ENCODE data around the gene DNASE1L2. TPM values are rescaled to one million over a fixed set of nuclear protein-coding genes. Genes with fewer than 3 reads are reported as not detected.
A peak's percentile ranks its signal among the peaks of the same experiment; 100 is the strongest.

The DNASE1L2 gene
- total RNA-seq, 2 donors from 2014 or later, result 0.35 to 1.3 TPM

- Mint-ChIP-seq H3K9me3 (no peaks in the 10 kb centered on the region), H3K27me3 (ENCODE audit: insufficient read depth) (peaks cover 2% of the 10 kb centered on the region), H3K27ac (no peak overlapping the region), H3K4me3 (no peak overlapping the region), H3K36me3 (ENCODE audit: low read depth) (peaks cover 6% of the 10 kb centered on the region), H3K4me1 (no peaks in the 10 kb centered on the region)
- Histone ChIP-seq H3K4me3 (ENCODE audit: low read length) (no peak overlapping the region), H3K9ac (ENCODE audit: extremely low read depth, low read length, poor library complexity, severe bottlenecking) (no peak overlapping the region), H3K36me3 (ENCODE audit: control insufficient read depth, insufficient read depth, low read length) (no peaks in the 10 kb centered on the region), H3K27ac (ENCODE audit: low read depth, low read length) (no peak overlapping the region), H3K9me3 (ENCODE audit: control insufficient read depth, low read length) (no peaks in the 10 kb centered on the region), H3K27me3 (ENCODE audit: control insufficient read depth, insufficient read depth, low read length, poor library complexity, severe bottlenecking) (no peaks in the 10 kb centered on the region), H3K4me1 (ENCODE audit: control insufficient read depth, insufficient read depth, low read length) (no peaks in the 10 kb centered on the region)
- TF ChIP-seq, protein P1, sequence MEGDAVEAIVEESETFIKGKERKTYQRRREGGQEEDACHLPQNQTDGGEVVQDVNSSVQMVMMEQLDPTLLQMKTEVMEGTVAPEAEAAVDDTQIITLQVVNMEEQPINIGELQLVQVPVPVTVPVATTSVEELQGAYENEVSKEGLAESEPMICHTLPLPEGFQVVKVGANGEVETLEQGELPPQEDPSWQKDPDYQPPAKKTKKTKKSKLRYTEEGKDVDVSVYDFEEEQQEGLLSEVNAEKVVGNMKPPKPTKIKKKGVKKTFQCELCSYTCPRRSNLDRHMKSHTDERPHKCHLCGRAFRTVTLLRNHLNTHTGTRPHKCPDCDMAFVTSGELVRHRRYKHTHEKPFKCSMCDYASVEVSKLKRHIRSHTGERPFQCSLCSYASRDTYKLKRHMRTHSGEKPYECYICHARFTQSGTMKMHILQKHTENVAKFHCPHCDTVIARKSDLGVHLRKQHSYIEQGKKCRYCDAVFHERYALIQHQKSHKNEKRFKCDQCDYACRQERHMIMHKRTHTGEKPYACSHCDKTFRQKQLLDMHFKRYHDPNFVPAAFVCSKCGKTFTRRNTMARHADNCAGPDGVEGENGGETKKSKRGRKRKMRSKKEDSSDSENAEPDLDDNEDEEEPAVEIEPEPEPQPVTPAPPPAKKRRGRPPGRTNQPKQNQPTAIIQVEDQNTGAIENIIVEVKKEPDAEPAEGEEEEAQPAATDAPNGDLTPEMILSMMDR (conservative IDR thresholded peaks at IDR 0.05), result no peak
- WGBS, 2 experiments (ENCODE audit: insufficient coverage in 1 of 2, insufficient read length in 1 of 2), result 91 to 93% methylated on average over 23 to 30 of the region's 30 CpGs
- peak; percentile 34 for DNase-seq
Observed at GRCh38 chr16:2275476-2276367, 39.5 kb downstream of the DNASE1L2 start.

GRCh38 chr16:2276368-2277195 is 40.3 kb downstream of the DNASE1L2 start:
- no peaks in the 10 kb centered on the region for H3K9me3 Mint-ChIP-seq
- TF ChIP-seq, protein P1 (conservative IDR thresholded peaks at IDR 0.05), result no peak
- no peaks in the 10 kb centered on the region for H3K36me3 ChIP-seq (ENCODE audit: control insufficient read depth, insufficient read depth, low read length)
- no peak overlapping the region for H3K9ac ChIP-seq (ENCODE audit: extremely low read depth, low read length, poor library complexity, severe bottlenecking)
- H3K4me3 ChIP-seq (ENCODE audit: low read length), result no peak overlapping the region
- H3K4me1 ChIP-seq (ENCODE audit: control insufficient read depth, insufficient read depth, low read length), result no peaks in the 10 kb centered on the region
- peaks cover 2% of the 10 kb centered on the region for H3K27me3 Mint-ChIP-seq (ENCODE audit: insufficient read depth)
- H3K27me3 ChIP-seq (ENCODE audit: control insufficient read depth, insufficient read depth, low read length, poor library complexity, severe bottlenecking), result no peaks in the 10 kb centered on the region
- no peak overlapping the region for H3K27ac ChIP-seq (ENCODE audit: low read depth, low read length)
- H3K36me3 Mint-ChIP-seq (ENCODE audit: low read depth), result peaks cover 6% of the 10 kb centered on the region
- H3K9me3 ChIP-seq (ENCODE audit: control insufficient read depth, low read length), result no peaks in the 10 kb centered on the region
- H3K27ac Mint-ChIP-seq, result no peak overlapping the region
- H3K4me3 Mint-ChIP-seq, result no peak overlapping the region
- peak; percentile 43 for DNase-seq
- no peaks in the 10 kb centered on the region for H3K4me1 Mint-ChIP-seq
- WGBS, 2 experiments (ENCODE audit: insufficient coverage in 1 of 2, insufficient read length in 1 of 2), result 88 to 92% methylated on average over 17 to 26 of the region's 26 CpGs

GRCh38 chr16:2277466-2278271 is 41.4 kb downstream of the DNASE1L2 start:
- Histone ChIP-seq H3K4me1 (ENCODE audit: control insufficient read depth, insufficient read depth, low read length) (no peaks in the 10 kb centered on the region), H3K27ac (ENCODE audit: low read depth, low read length) (no peak overlapping the region), H3K4me3 (ENCODE audit: low read length) (no peak overlapping the region), H3K36me3 (ENCODE audit: control insufficient read depth, insufficient read depth, low read length) (no peaks in the 10 kb centered on the region), H3K9me3 (ENCODE audit: control insufficient read depth, low read length) (no peaks in the 10 kb centered on the region), H3K27me3 (ENCODE audit: control insufficient read depth, insufficient read depth, low read length, poor library complexity, severe bottlenecking) (no peaks in the 10 kb centered on the region), H3K9ac (ENCODE audit: extremely low read depth, low read length, poor library complexity, severe bottlenecking) (no peak overlapping the region)
- H3K36me3 Mint-ChIP-seq (ENCODE audit: low read depth), result peaks cover 5% of the 10 kb centered on the region
- WGBS, 2 experiments (ENCODE audit: insufficient coverage in 1 of 2, insufficient read length in 1 of 2), result 93 to 95% methylated on average over 10 to 25 of the region's 25 CpGs
- H3K4me1 Mint-ChIP-seq, result no peaks in the 10 kb centered on the region
- H3K27me3 Mint-ChIP-seq (ENCODE audit: insufficient read depth), result peaks cover 2% of the 10 kb centered on the region
- H3K9me3 Mint-ChIP-seq, result no peaks in the 10 kb centered on the region
- no peak overlapping the region for H3K27ac Mint-ChIP-seq
- TF ChIP-seq, protein P1 (conservative IDR thresholded peaks at IDR 0.05), result no peak
- no peak for DNase-seq
- no peak overlapping the region for H3K4me3 Mint-ChIP-seq
